Daoy (cell line): ENCODE measurements around the gene TCF23. TPM values are rescaled to one million over a fixed set of nuclear protein-coding genes. Genes with fewer than 3 reads are reported as not detected.

Experiments
- DNase-seq: peaks from one replicate; pipeline ENCODE4 v3.0.0-alpha.2; 2015; ENCODE audit warnings: low read depth
- total RNA-seq: library from RNA; depleted of rRNA; stranded (reverse); fragments of >200 nt; shearing (Covaris generic); gene quantifications from 2 replicates; pipeline ENCODE4 v1.2.3, GENCODE V29; 2014

TCF23 gene
- total RNA-seq, 1 experiment from 2014 or later, result not detected

GRCh38 chr2:27128668-27129571 is 19.9 kb upstream of the TCF23 start:
- DNase-seq, result no peak

GRCh38 chr2:27130396-27130795 is 18.4 kb upstream of the TCF23 start:
- DNase-seq, result no peak

GRCh38 chr2:27131429-27131828 is 17.4 kb upstream of the TCF23 start:
- no peak for DNase-seq

- no peak for DNase-seq
These were observed 15.5 kb upstream of the TCF23 start for GRCh38 chr2:27133195-27133875.

- DNase-seq, result peak; percentile 99
These were observed 14.7 kb upstream of the TCF23 start, which contains the start of gene PREB for GRCh38 chr2:27133905-27134780. TSS of gene PREB (minus strand) at chr2:27134636. CDS start at chr2:27134421, 215 bp downstream.

GRCh38 chr2:27134781-27135477 is 13.9 kb upstream of the TCF23 start:
- no peak for DNase-seq

- DNase-seq, result no peak
These were observed 13.3 kb upstream of the TCF23 start for GRCh38 chr2:27135478-27135955.

- DNase-seq, result no peak
These were observed 12.1 kb upstream of the TCF23 start for GRCh38 chr2:27136751-27137150.

- no peak for DNase-seq
These were observed 11.4 kb upstream of the TCF23 start for GRCh38 chr2:27137322-27137935.

- DNase-seq, result no peak
These were observed 10.7 kb upstream of the TCF23 start for GRCh38 chr2:27138111-27138510.

- DNase-seq, result no peak
These were observed 9.5 kb upstream of the TCF23 start, which contains the start of gene PRR30 for GRCh38 chr2:27139310-27139709. TSS of gene PRR30 (minus strand) at chr2:27139410. CDS start at chr2:27138329, 1,081 bp downstream.

- no peak for DNase-seq
These were observed 5.5 kb upstream of the TCF23 start for GRCh38 chr2:27143285-27143684.

GRCh38 chr2:27145682-27146081 is 3.1 kb upstream of the TCF23 start:
- DNase-seq, result no peak

GRCh38 chr2:27147935-27148334 is 869 bp upstream of the TCF23 start:
- DNase-seq, result no peak

GRCh38 chr2:27149570-27150405 is 984 bp downstream of the TCF23 start:
- DNase-seq, result no peak

- DNase-seq, result no peak
These were observed 1.9 kb downstream of the TCF23 start for GRCh38 chr2:27150639-27151230.

GRCh38 chr2:27152102-27152795 is 3.4 kb downstream of the TCF23 start:
- DNase-seq, result no peak

- peak; percentile 27 for DNase-seq
These were observed 4.1 kb downstream of the TCF23 start for GRCh38 chr2:27152796-27153464.
